OCI-LY1 (cell line): ENCODE results near the gene NSG1.

ENCODE experiments used
- EZH2 ChIP-seq: fragments of 200-600 bp; sonication (generic), shearing (Covaris generic); IDR thresholded peaks from 2 replicates; pipeline ENCODE4 v1.8.0; 2017; ENCODE audit warnings: borderline replicate concordance, mixed run types, mild to moderate bottlenecking, antibody characterized with exemption, low read length, moderate library complexity, mixed read lengths
- TF ChIP-seq, protein P1 (sequence below): fragments of 200-600 bp; sonication (generic), shearing (Covaris generic); IDR thresholded peaks from 2 replicates; pipeline ENCODE4 v1.5.1; 2017; ENCODE audit warnings: mild to moderate bottlenecking, antibody characterized with exemption, low read length, moderate library complexity, mixed read lengths

DNA sequence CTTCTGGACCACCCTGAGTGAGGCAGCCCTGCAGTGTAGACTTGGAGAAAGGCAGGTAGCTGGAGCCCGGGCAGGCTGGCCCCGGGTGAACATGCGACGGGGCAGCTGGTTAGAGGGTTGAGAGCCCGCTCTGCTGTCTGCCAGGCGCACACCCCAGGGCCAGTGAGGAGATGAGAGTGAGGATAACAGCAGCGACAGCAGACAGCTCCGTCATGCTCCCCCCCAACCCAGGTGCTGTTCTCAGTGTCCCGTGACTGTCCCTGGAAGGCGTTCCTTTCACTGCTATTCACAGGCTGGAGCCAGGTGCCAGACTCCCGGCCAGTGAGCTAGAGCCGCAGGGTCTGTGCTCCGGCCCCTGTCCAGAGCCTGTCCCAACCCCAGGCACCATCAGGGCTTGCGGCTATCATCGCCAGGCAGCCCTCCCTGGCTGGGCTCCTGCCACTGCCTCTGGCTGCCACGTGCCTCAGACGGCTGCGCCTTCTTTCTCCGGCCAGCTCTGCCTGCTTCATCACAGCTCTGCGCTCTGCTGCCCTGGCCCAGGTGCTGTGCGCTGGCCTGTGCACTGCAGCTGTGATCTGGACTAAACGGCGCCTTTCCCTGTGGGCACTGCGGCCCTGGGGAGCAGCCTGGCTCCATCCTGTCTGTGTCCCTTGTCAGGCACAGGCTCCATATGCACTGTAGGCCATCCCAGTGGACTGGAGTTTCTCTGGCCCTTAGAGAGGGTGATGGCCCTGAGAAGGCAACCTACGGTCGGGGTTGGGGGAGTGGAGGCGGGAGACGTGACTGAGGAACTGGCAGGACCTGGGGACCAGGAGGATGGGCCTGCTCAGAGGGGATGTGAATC lies 19.8 kb downstream of the NSG1 start:
- TF ChIP-seq, protein P1, sequence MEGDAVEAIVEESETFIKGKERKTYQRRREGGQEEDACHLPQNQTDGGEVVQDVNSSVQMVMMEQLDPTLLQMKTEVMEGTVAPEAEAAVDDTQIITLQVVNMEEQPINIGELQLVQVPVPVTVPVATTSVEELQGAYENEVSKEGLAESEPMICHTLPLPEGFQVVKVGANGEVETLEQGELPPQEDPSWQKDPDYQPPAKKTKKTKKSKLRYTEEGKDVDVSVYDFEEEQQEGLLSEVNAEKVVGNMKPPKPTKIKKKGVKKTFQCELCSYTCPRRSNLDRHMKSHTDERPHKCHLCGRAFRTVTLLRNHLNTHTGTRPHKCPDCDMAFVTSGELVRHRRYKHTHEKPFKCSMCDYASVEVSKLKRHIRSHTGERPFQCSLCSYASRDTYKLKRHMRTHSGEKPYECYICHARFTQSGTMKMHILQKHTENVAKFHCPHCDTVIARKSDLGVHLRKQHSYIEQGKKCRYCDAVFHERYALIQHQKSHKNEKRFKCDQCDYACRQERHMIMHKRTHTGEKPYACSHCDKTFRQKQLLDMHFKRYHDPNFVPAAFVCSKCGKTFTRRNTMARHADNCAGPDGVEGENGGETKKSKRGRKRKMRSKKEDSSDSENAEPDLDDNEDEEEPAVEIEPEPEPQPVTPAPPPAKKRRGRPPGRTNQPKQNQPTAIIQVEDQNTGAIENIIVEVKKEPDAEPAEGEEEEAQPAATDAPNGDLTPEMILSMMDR = no peak
- TF ChIP-seq EZH2 = no peak
